H9 (cell line): ENCODE results near the gene KIAA1586. TPM values are rescaled to one million over a fixed set of nuclear protein-coding genes. Genes with fewer than 3 reads are reported as not detected.

Source experiments
- DNase-seq: peaks from one replicate; pipeline ENCODE4 v3.0.0-alpha.2; 2017
- H2AFZ ChIP-seq: one replicate; pipeline ENCODE4 v1.6.1; 2013; ENCODE audit warnings: mild to moderate bottlenecking, low read length, control low read depth, moderate library complexity
- H2AK5ac ChIP-seq: 2 replicates; pipeline ENCODE4 v1.6.1; 2013; ENCODE audit warnings: low read length, control low read depth, mixed read lengths; ENCODE audit not compliant: insufficient read length
- H2BK120ac ChIP-seq: one replicate; pipeline ENCODE4 v1.6.1; 2013; ENCODE audit warnings: low read depth, mild to moderate bottlenecking, low read length, control low read depth, inconsistent platforms; ENCODE audit not compliant: poor library complexity, severe bottlenecking
- H2BK12ac ChIP-seq: 2 replicates; pipeline ENCODE4 v1.6.1; 2013; ENCODE audit warnings: low read length, control low read depth, mixed read lengths, low read depth; ENCODE audit not compliant: insufficient read length
- H2BK15ac ChIP-seq: 2 replicates; pipeline ENCODE4 v1.6.1; 2013; ENCODE audit warnings: low read depth, low read length, control low read depth
- H2BK20ac ChIP-seq: one replicate; pipeline ENCODE4 v1.6.1; 2013; ENCODE audit warnings: low read depth, mild to moderate bottlenecking, low read length, control low read depth, inconsistent platforms; ENCODE audit not compliant: poor library complexity, severe bottlenecking
- H2BK5ac ChIP-seq: 2 replicates; pipeline ENCODE4 v1.6.1; 2013; ENCODE audit warnings: low read length, control low read depth, mixed read lengths; ENCODE audit not compliant: insufficient read length
- H3K14ac ChIP-seq: 2 replicates; pipeline ENCODE4 v1.6.1; 2013; ENCODE audit warnings: low read length, control low read depth; ENCODE audit not compliant: insufficient read depth
- H3K18ac ChIP-seq: 2 replicates; pipeline ENCODE4 v1.6.1; 2013; ENCODE audit warnings: low read depth, mild to moderate bottlenecking, mixed read lengths, low read length, control low read depth; ENCODE audit not compliant: insufficient read length
- H3K23ac ChIP-seq: 2 replicates; pipeline ENCODE4 v1.6.1; 2013; ENCODE audit warnings: low read length, control low read depth, mixed read lengths, low read depth; ENCODE audit not compliant: insufficient read length
- H3K23me2 ChIP-seq: 2 replicates; pipeline ENCODE4 v1.6.1; 2013; ENCODE audit warnings: low read depth, mild to moderate bottlenecking, mixed read lengths, low read length, control low read depth; ENCODE audit not compliant: insufficient read length, poor library complexity, severe bottlenecking
- H3K27ac ChIP-seq: 2 replicates; pipeline ENCODE4 v1.5.1; 2013; ENCODE audit warnings: low read length, control low read depth, mixed read lengths, low read depth; ENCODE audit not compliant: insufficient read length
- H3K27me3 ChIP-seq: 2 replicates; pipeline ENCODE4 v1.6.1; 2013; ENCODE audit warnings: low read length, control low read depth, inconsistent platforms; ENCODE audit not compliant: insufficient read depth
- H3K4ac ChIP-seq: 2 replicates; pipeline ENCODE4 v1.6.1; 2013; ENCODE audit warnings: low read depth, mild to moderate bottlenecking, control low read depth, inconsistent platforms, low read length, moderate library complexity
- H3K4me1 ChIP-seq: 2 replicates; pipeline ENCODE4 v1.6.1; 2013; ENCODE audit warnings: low read length, control low read depth, inconsistent platforms; ENCODE audit not compliant: insufficient read depth
- H3K4me2 ChIP-seq: 2 replicates; pipeline ENCODE4 v1.6.1; 2013; ENCODE audit warnings: low read length, control low read depth, mixed read lengths; ENCODE audit not compliant: insufficient read length, insufficient read depth
- H3K56ac ChIP-seq: 2 replicates; pipeline ENCODE4 v1.6.1; 2013; ENCODE audit warnings: low read depth, mild to moderate bottlenecking, mixed read lengths, low read length, control low read depth; ENCODE audit not compliant: insufficient read length
- H3K79me1 ChIP-seq: 2 replicates; pipeline ENCODE4 v1.6.1; 2013; ENCODE audit warnings: low read depth, mild to moderate bottlenecking, moderate library complexity, low read length, control low read depth, inconsistent platforms; ENCODE audit not compliant: insufficient read depth, poor library complexity, severe bottlenecking
- H3K79me2 ChIP-seq: 2 replicates; pipeline ENCODE4 v1.6.1; 2013; ENCODE audit warnings: low read length, control low read depth, inconsistent platforms; ENCODE audit not compliant: insufficient read depth
- H3K9ac ChIP-seq: 2 replicates; pipeline ENCODE4 v1.6.1; 2013; ENCODE audit warnings: low read length, control low read depth, mixed read lengths; ENCODE audit not compliant: insufficient read length; ENCODE audit errors: extremely low read depth
- H3K9me3 ChIP-seq: one replicate; pipeline ENCODE4 v1.6.1; 2013; ENCODE audit warnings: low read depth, low read length, inconsistent platforms; ENCODE audit not compliant: control insufficient read depth
- H3T11ph ChIP-seq: one replicate; pipeline ENCODE4 v1.6.1; 2013; ENCODE audit warnings: mild to moderate bottlenecking, low read length, control low read depth, inconsistent platforms
- H4K20me1 ChIP-seq: one replicate; pipeline ENCODE4 v1.6.1; 2013; ENCODE audit not compliant: control insufficient read depth, insufficient read length, insufficient read depth
- H4K5ac ChIP-seq: 2 replicates; pipeline ENCODE4 v1.6.1; 2013; ENCODE audit warnings: low read depth, mild to moderate bottlenecking, mixed read lengths, low read length, control low read depth; ENCODE audit not compliant: insufficient read length
- H4K8ac ChIP-seq: replicated peaks from 2 replicates; pipeline ENCODE4 v1.6.1; 2013; ENCODE audit warnings: low read length, control low read depth, mixed read lengths, low read depth; ENCODE audit not compliant: insufficient read length
- H4K91ac ChIP-seq: 2 replicates; pipeline ENCODE4 v1.6.1; 2013; ENCODE audit warnings: low read depth, mild to moderate bottlenecking, moderate library complexity, mixed read lengths, low read length, control low read depth; ENCODE audit not compliant: insufficient read length
- H3K27ac Mint-ChIP-seq, 3 experiments: 2 replicates in 2 of 3; 3 replicates in 1 of 3; pipeline ENCODE4 v1.8.0; 2020 to 2021; ENCODE audit warnings: mixed read lengths in 3 of 3, mild to moderate bottlenecking in 1 of 3, moderate library complexity in 1 of 3
- H3K27me3 Mint-ChIP-seq: 2 replicates; pipeline ENCODE4 v1.8.0; 2021; ENCODE audit warnings: low read depth, mild to moderate bottlenecking, moderate library complexity, mixed read lengths
- H3K36me3 Mint-ChIP-seq, 3 experiments: 2 replicates in 2 of 3; 3 replicates in 1 of 3; pipeline ENCODE4 v1.8.0; 2020 to 2021; ENCODE audit warnings: low read depth in 3 of 3, mixed read lengths in 3 of 3; ENCODE audit not compliant: insufficient read depth in 1 of 3
- H3K4me1 Mint-ChIP-seq, 2 experiments: 2 replicates each; pipeline ENCODE4 v1.8.0; 2020; ENCODE audit warnings: mixed read lengths in 2 of 2
- H3K4me3 Mint-ChIP-seq, 2 experiments: 2 replicates in 1 of 2; 3 replicates in 1 of 2; pipeline ENCODE4 v1.8.0; 2020 to 2021; ENCODE audit warnings: mild to moderate bottlenecking in 2 of 2, mixed read lengths in 2 of 2, moderate library complexity in 1 of 2
- H3K9me3 Mint-ChIP-seq, 2 experiments: 2 replicates in 1 of 2; 3 replicates in 1 of 2; pipeline ENCODE4 v1.8.0; 2020; ENCODE audit warnings: mild to moderate bottlenecking in 2 of 2, mixed read lengths in 2 of 2, moderate library complexity in 1 of 2
- total RNA-seq: library from RNA; stranded (reverse); gene quantifications from 2 replicates; pipeline ENCODE4 v1.2.1, GENCODE V29; 2021
- TF ChIP-seq, protein P1 (sequence below): fragments of 200-600 bp; sonication (generic); conservative IDR thresholded peaks from 3 replicates; pipeline ENCODE4 v1.8.0; 2021; ENCODE audit warnings: antibody characterized with exemption, mild to moderate bottlenecking

KIAA1586 gene
- total RNA-seq, 1 experiment from 2014 or later, result 33.3 TPM

DNA sequence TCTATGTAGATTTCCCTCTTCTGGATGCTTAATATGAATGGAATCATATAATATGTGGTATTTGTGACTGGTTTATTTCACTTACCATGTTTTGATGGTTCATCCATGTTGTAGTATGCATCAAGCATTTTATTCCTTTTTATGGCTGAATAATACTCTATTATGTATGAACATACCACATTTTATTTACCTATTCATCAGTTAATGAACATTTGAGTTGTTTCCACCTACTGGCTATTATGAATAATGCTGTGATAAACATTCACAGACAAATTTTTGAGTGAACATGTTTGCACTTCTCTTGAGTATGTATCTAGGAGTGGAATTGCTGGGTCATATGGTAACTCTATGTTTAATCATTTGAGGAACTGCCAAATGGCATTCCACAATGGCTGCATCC lies 28.6 kb downstream of the KIAA1586 start:
- H4K8ac ChIP-seq, result no peak overlapping the region
- H2BK15ac ChIP-seq, result no peak overlapping the region
- H3K9me3 Mint-ChIP-seq, result peaks cover 0 to 5% of the 10 kb centered on the region in 2 experiments; a peak in 1 of 5 replicates
- H3K27me3 Mint-ChIP-seq, result peaks cover 2% of the 10 kb centered on the region; the same call in 1 of the 2 replicates
- H3K9me3 ChIP-seq, result no peaks in the 10 kb centered on the region
- no peak overlapping the region for H3K9ac ChIP-seq
- H3K4ac ChIP-seq, result no peak overlapping the region
- H3K79me2 ChIP-seq, result no peaks in the 10 kb centered on the region
- H3K4me1 ChIP-seq, result peaks cover 8% of the 10 kb centered on the region; the same call in 1 of the 2 replicates
- no peak overlapping the region for H4K91ac ChIP-seq
- no peak overlapping the region for H3K14ac ChIP-seq
- no peak overlapping the region for H3T11ph ChIP-seq
- H3K27me3 ChIP-seq, result no peaks in the 10 kb centered on the region
- no peak overlapping the region for H2AFZ ChIP-seq
- no peak overlapping the region for H3K56ac ChIP-seq
- no peak overlapping the region for H3K27ac ChIP-seq
- no peak overlapping the region for H4K5ac ChIP-seq
- H3K4me2 ChIP-seq, result no peak overlapping the region
- H3K79me1 ChIP-seq, result no peaks in the 10 kb centered on the region
- peaks cover 5 to 11% (median 8%) of the 10 kb centered on the region in 3 experiments; a peak in 6 of 7 replicates for H3K36me3 Mint-ChIP-seq
- H3K27ac Mint-ChIP-seq, result no peak overlapping the region
- peaks cover 19 to 25% of the 10 kb centered on the region in 2 experiments for H3K4me1 Mint-ChIP-seq
- H2BK20ac ChIP-seq, result no peak overlapping the region
- no peak for DNase-seq
- H3K23me2 ChIP-seq, result no peaks in the 10 kb centered on the region
- no peaks in the 10 kb centered on the region for H4K20me1 ChIP-seq
- H3K23ac ChIP-seq, result no peak overlapping the region
- no peak overlapping the region for H3K18ac ChIP-seq
- TF ChIP-seq, protein P1, sequence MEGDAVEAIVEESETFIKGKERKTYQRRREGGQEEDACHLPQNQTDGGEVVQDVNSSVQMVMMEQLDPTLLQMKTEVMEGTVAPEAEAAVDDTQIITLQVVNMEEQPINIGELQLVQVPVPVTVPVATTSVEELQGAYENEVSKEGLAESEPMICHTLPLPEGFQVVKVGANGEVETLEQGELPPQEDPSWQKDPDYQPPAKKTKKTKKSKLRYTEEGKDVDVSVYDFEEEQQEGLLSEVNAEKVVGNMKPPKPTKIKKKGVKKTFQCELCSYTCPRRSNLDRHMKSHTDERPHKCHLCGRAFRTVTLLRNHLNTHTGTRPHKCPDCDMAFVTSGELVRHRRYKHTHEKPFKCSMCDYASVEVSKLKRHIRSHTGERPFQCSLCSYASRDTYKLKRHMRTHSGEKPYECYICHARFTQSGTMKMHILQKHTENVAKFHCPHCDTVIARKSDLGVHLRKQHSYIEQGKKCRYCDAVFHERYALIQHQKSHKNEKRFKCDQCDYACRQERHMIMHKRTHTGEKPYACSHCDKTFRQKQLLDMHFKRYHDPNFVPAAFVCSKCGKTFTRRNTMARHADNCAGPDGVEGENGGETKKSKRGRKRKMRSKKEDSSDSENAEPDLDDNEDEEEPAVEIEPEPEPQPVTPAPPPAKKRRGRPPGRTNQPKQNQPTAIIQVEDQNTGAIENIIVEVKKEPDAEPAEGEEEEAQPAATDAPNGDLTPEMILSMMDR, result no peak
- H2AK5ac ChIP-seq, result no peak overlapping the region
- no peak overlapping the region for H2BK12ac ChIP-seq
- no peak overlapping the region for H3K4me3 Mint-ChIP-seq
- no peak overlapping the region for H2BK120ac ChIP-seq
- no peak overlapping the region for H2BK5ac ChIP-seq
